SK-N-SH treated with all-trans-retinoic acid at 6 μM for 48 hours (cell line): ENCODE results near the gene NDUFA8.

Experiments
- BACH2 ChIP-seq: fragments of 250-450 bp; sonication (Bioruptor Pico); IDR thresholded peaks from 2 replicates; pipeline ENCODE4 v1.9.0; 2021; ENCODE audit warnings: mild to moderate bottlenecking, borderline replicate concordance
- CREB5 ChIP-seq: fragments of 250-450 bp; sonication (Bioruptor Pico); IDR thresholded peaks from 2 replicates; pipeline ENCODE4 v1.5.1; 2020; ENCODE audit warnings: low read depth, mild to moderate bottlenecking, moderate library complexity
- CSDC2 ChIP-seq: fragments of 250-450 bp; sonication (Bioruptor Pico); IDR thresholded peaks from 2 replicates; pipeline ENCODE4 v1.5.0; 2020; ENCODE audit warnings: mild to moderate bottlenecking, moderate library complexity
- ESRRG ChIP-seq: fragments of 250-450 bp; sonication (Bioruptor Pico); IDR thresholded peaks from 2 replicates; pipeline ENCODE4 v1.6.1; 2021; ENCODE audit warnings: mild to moderate bottlenecking
- OSR1 ChIP-seq: fragments of 250-450 bp; sonication (Bioruptor Pico); IDR thresholded peaks from 2 replicates; pipeline ENCODE4 v1.8.0; 2022; ENCODE audit warnings: moderate library complexity, mild to moderate bottlenecking, inconsistent platforms
- PATZ1 ChIP-seq: fragments of 250-450 bp; sonication (Bioruptor Pico); IDR thresholded peaks from 2 replicates; pipeline ENCODE4 v1.8.0; 2020; ENCODE audit warnings: mild to moderate bottlenecking, moderate library complexity, borderline replicate concordance
- POU6F1 ChIP-seq: fragments of 250-450 bp; sonication (Bioruptor Pico); IDR thresholded peaks from 2 replicates; pipeline ENCODE4 v1.8.0; 2021; ENCODE audit warnings: low read depth, mild to moderate bottlenecking, moderate library complexity, borderline replicate concordance
- TCF4 ChIP-seq: fragments of 250-450 bp; sonication (Bioruptor Pico); IDR thresholded peaks from 2 replicates; pipeline ENCODE4 v1.8.0; 2021; ENCODE audit warnings: mild to moderate bottlenecking, moderate library complexity, borderline replicate concordance
- TOX ChIP-seq: fragments of 250-450 bp; sonication (Bioruptor Pico); IDR thresholded peaks from 2 replicates; pipeline ENCODE4 v1.8.0; 2021; ENCODE audit warnings: mild to moderate bottlenecking, moderate library complexity, borderline replicate concordance
- ZC3H10 ChIP-seq: fragments of 250-450 bp; sonication (Bioruptor Pico); IDR thresholded peaks from 2 replicates; pipeline ENCODE4 v1.5.1; 2021; ENCODE audit warnings: mild to moderate bottlenecking, moderate library complexity

- TF ChIP-seq TCF4 (CRISPR knock-in tag) = no peak
- no peak for TF ChIP-seq TOX (CRISPR knock-in tag)
- TF ChIP-seq PATZ1 = no peak
- no peak for TF ChIP-seq OSR1 (CRISPR knock-in tag)
- no peak for TF ChIP-seq ZC3H10 (CRISPR knock-in tag)
- no peak for TF ChIP-seq BACH2 (CRISPR knock-in tag)
- no peak for TF ChIP-seq ESRRG (CRISPR knock-in tag)
- TF ChIP-seq CREB5 (CRISPR knock-in tag) = no peak
- no peak for TF ChIP-seq POU6F1 (CRISPR knock-in tag)
- no peak for TF ChIP-seq CSDC2 (CRISPR knock-in tag)
Measured at GRCh38 chr9:122119721-122120120, 39.9 kb downstream of the NDUFA8 start.
